ENCODE data around the gene KDM4E. TPM values are rescaled to one million over a fixed set of nuclear protein-coding genes. Genes with fewer than 3 reads are reported as not detected.

The KDM4E gene
- polyA plus RNA-seq, 1 of the 3 experiments (the other 2 are of a cell fraction): 0.02 TPM

- no peak for TF ChIP-seq SMC3 (IDR thresholded peaks at IDR 0.05; ENCODE audit: low read depth, low read length)
- TF ChIP-seq TCF12 (IDR thresholded peaks at IDR 0.05): peak; percentile 33; the same call in 1 of the 2 replicates
- peak; percentile 96 for TF ChIP-seq MXI1 (IDR thresholded peaks at IDR 0.05; ENCODE audit: low read depth, low read length)
- TF ChIP-seq TAF1 (IDR thresholded peaks at IDR 0.05; ENCODE audit: borderline replicate concordance, low read depth, low read length): peak; percentile 76
- no peak for TF ChIP-seq CTCF (IDR thresholded peaks at IDR 0.05)
- TF ChIP-seq PBX3 (IDR thresholded peaks at IDR 0.05): peak; percentile 85
- TF ChIP-seq EZH2phosphoT487 (IDR thresholded peaks at IDR 0.05; ENCODE audit: borderline replicate concordance, low read depth): no peak
- TF ChIP-seq FOSL2 (IDR thresholded peaks at IDR 0.05; ENCODE audit: borderline replicate concordance, low read depth): no peak
- TF ChIP-seq GATA2 (CRISPR knock-in tag; IDR thresholded peaks at IDR 0.05): no peak
- peak; percentile 33; the same call in 1 of the 2 replicates for TF ChIP-seq REST (IDR thresholded peaks at IDR 0.05; ENCODE audit: low read depth, low read length)
- TF ChIP-seq RFX5 (IDR thresholded peaks at IDR 0.05; ENCODE audit: low read length): peak; percentile 73; the same call in 1 of the 2 replicates
- TF ChIP-seq RXRA (IDR thresholded peaks at IDR 0.05; ENCODE audit: borderline replicate concordance, low read depth): no peak
- TF ChIP-seq YY1 (IDR thresholded peaks at IDR 0.05; ENCODE audit: low read depth): peak; percentile 59; the same call in 1 of the 2 replicates
- no peak; the same call in 1 of the 2 replicates for TF ChIP-seq NRF1 (IDR thresholded peaks at IDR 0.05; ENCODE audit: low read depth, low read length)
- peak; percentile 75 for TF ChIP-seq CHD2 (IDR thresholded peaks at IDR 0.05; ENCODE audit: low read length, partially characterized antibody)
- peak; percentile 3; the same call in 1 of the 2 replicates for TF ChIP-seq RAD21 (IDR thresholded peaks at IDR 0.05; ENCODE audit: low read length)
- peak; percentile 39; the same call in 1 of the 2 replicates for TF ChIP-seq IRF3 (IDR thresholded peaks at IDR 0.05; ENCODE audit: low read depth, low read length)
These were observed 43.5 kb downstream of the KDM4E start (continued) for GRCh38 chr11:95068549-95068948.

Data from SK-N-SH (cell line).